Heart right ventricle (tissue), 16 donors: Measurements from ENCODE around the gene MUC4. TPM values are rescaled to one million over a fixed set of nuclear protein-coding genes. Genes with fewer than 3 reads are reported as not detected.
"Not testable (repeated sequence)": the region's sequence is repeated elsewhere in the genome, so short reads cannot be mapped to it uniquely, and the experiment has no call there.

Experiments used
- ATAC-seq, 8 donors: fragments of 200-7000 bp; cut with Tn5 transposase; one replicate each; pipeline ENCODE4 v1.9.1; 2020; ENCODE audit warnings: mild to moderate bottlenecking in 8 of 8, moderate library complexity in 8 of 8, moderate number of reproducible peaks in 1 of 8
- DNase-seq, 2 donors: peaks; one replicate each; pipeline ENCODE4 v3.0.0-alpha.2; 2020
- H3K27ac ChIP-seq, 10 donors: fragments of 200-600 bp; sonication (generic) in 2 of 10; one replicate each; pipeline versions ENCODE4 v1.5.0 to v1.8.0; 2020 to 2022; ENCODE audit warnings: mild to moderate bottlenecking in 3 of 10
- H3K27me3 ChIP-seq, 7 donors: fragments of 200-600 bp; one replicate each; pipeline ENCODE4 v1.8.0; 2021 to 2022; ENCODE audit warnings: mild to moderate bottlenecking in 2 of 7
- H3K36me3 ChIP-seq, 9 donors: fragments of 200-600 bp; sonication (generic) in 1 of 9; one replicate each; pipeline versions ENCODE4 v1.5.0 to v1.8.0; 2020 to 2022; ENCODE audit warnings: mild to moderate bottlenecking in 2 of 9
- H3K4me1 ChIP-seq, 9 donors: fragments of 200-600 bp; sonication (generic) in 1 of 9; one replicate each; pipeline versions ENCODE4 v1.5.0 to v1.8.0; 2020 to 2022; ENCODE audit warnings: mild to moderate bottlenecking in 4 of 9
- H3K4me3 ChIP-seq, 10 donors: fragments of 200-600 bp; sonication (generic) in 2 of 10; one replicate each; pipeline versions ENCODE4 v1.5.0 to v1.8.0; 2020 to 2022; ENCODE audit warnings: mild to moderate bottlenecking in 7 of 10, moderate library complexity in 2 of 10
- H3K9me3 ChIP-seq, 11 donors: fragments of 200-600 bp in 10 of 11; sonication (generic) in 2 of 11; one replicate each; pipeline versions ENCODE4 v1.5.0 to v1.8.0; 2013 to 2022; ENCODE audit warnings: mild to moderate bottlenecking in 2 of 11, control low read depth in 1 of 11, moderate library complexity in 1 of 11
- WGBS, 2 donors: extraction: QIAGEN DNeasy Blood & Tissue Kit; methylation state at CpG; one replicate each; pipeline ENCODE4 v1.1.7; 2013; ENCODE audit warnings: inconsistent platforms in 1 of 2; 5-methylcytosine and 5-hydroxymethylcytosine counted together
- intact Hi-C, 10 donors: fragments of 100-400 bp; cut with DNase I; formaldehyde crosslinking; loops; one replicate each; pipeline versions ENCODE4 v1.11.1 to v1.14.2; 2022
- polyA plus RNA-seq, 2 donors: library from polyadenylated mRNA; stranded (reverse); fragments of 200-250 nt; gene quantifications; one replicate each; pipeline ENCODE4 v1.2.3, GENCODE V29; 2013
- total RNA-seq, 10 donors: library from RNA; stranded (reverse); fragmentation: NEBNext Ultra II Directional in 3 of 10; extraction: Animal tissue kit (Norgen Biotek cat#: 25700) in 3 of 10; gene quantifications; one replicate each; pipeline versions ENCODE4 v1.2.1 to v1.2.4, GENCODE V29; 2021 to 2023
- TF ChIP-seq, protein P1 (sequence below), 9 donors: fragments of 200-600 bp; sonication (generic) in 2 of 9; IDR thresholded peaks; one replicate each; pipeline versions ENCODE4 v1.5.0 to v1.8.0; 2021 to 2022; ENCODE audit warnings: antibody characterized with exemption in 9 of 9, mild to moderate bottlenecking in 5 of 9, moderate library complexity in 1 of 9
- donor health status: Arrhythmogenic right ventricular cardiomyopathy.
- donor health status: ischemic (EF 13 %, LVEDD 7.1; RV severe dilation, severe dysfunction).
- donor health status: healthy with polysubstance abuse.
- donor health status: DM: no; HTN: yes; CAD: no.
- donor health status: DM: no; HTN: no; CAD: no.
- donor health status: ischemic (EF 25% LVEDD 6.9; RV normal size, moderate dysfunction).
- donor health status: ischemic (EF 25% LVEDD 5.7; RV mildly dilated, moderate dysfunction).
- donor health status: healthy.
- donor health status: DM: yes; HTN: yes; CAD: no.
- donor health status: Ischemic cardiomyopathy.
- donor health status: ischemic (EF 35%, LVEDD 5.7; RV mildly dilated, moderate dysfunction).
- donor health status: nonischemic (EF 11% LVEDD 7.7; RV severe dilation, severe dysfunction).
- donor health status: DM: yes; HTN: yes; CAD: no.
- donor health status: PGD.
- donor health status: ischemic (EF 29% LVEDD 5.4; RV normal size, mild dysfunction).
- donor health status: nonischemic (EF 23%, LVEDD 6.1; RV moderate dilation, normal function).

MUC4 gene
- total and polyA plus RNA-seq, 12 donors: 0.01 TPM; not detected in 11

- no peaks in the 10 kb centered on the region for H3K9me3 ChIP-seq
- no peak for DNase-seq
- no peak overlapping the region for H3K4me3 ChIP-seq
- TF ChIP-seq, protein P1, sequence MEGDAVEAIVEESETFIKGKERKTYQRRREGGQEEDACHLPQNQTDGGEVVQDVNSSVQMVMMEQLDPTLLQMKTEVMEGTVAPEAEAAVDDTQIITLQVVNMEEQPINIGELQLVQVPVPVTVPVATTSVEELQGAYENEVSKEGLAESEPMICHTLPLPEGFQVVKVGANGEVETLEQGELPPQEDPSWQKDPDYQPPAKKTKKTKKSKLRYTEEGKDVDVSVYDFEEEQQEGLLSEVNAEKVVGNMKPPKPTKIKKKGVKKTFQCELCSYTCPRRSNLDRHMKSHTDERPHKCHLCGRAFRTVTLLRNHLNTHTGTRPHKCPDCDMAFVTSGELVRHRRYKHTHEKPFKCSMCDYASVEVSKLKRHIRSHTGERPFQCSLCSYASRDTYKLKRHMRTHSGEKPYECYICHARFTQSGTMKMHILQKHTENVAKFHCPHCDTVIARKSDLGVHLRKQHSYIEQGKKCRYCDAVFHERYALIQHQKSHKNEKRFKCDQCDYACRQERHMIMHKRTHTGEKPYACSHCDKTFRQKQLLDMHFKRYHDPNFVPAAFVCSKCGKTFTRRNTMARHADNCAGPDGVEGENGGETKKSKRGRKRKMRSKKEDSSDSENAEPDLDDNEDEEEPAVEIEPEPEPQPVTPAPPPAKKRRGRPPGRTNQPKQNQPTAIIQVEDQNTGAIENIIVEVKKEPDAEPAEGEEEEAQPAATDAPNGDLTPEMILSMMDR (IDR thresholded peaks at IDR 0.05): no peak
- peaks cover 0 to 4% (median 0%) of the 10 kb centered on the region in 7 donors for H3K27me3 ChIP-seq
- WGBS, 2 donors: 77 to 78% methylated on average over 11 of the region's 11 CpGs
- intact Hi-C loops: no loop called here
- no peak overlapping the region for H3K27ac ChIP-seq
- no peaks in the 10 kb centered on the region for H3K36me3 ChIP-seq
- H3K4me1 ChIP-seq: no peaks in the 10 kb centered on the region
- no peak for ATAC-seq
These were observed 33.8 kb downstream of the MUC4 start for GRCh38 chr3:195777975-195778374.

- intact Hi-C loops: no loop called here
- no peaks in the 10 kb centered on the region for H3K36me3 ChIP-seq
- 22 to 25% methylated on average over 13 of the region's 13 CpGs for WGBS, 2 donors
- TF ChIP-seq, protein P1 (IDR thresholded peaks at IDR 0.05): peak in 7 of 9 donors; percentile 43 to 58 (median 54)
- ATAC-seq (peak in 4 of 8 donors; percentile 49 to 81 (median 60)), DNase-seq (peak; percentile 45 to 51)
- no peak overlapping the region for H3K4me3 ChIP-seq
- no peak overlapping the region for H3K27ac ChIP-seq
- H3K4me1 ChIP-seq: no peaks in the 10 kb centered on the region
- H3K9me3 ChIP-seq: no peaks in the 10 kb centered on the region
- peaks cover 0 to 4% (median 0%) of the 10 kb centered on the region in 7 donors for H3K27me3 ChIP-seq
These were observed 36.8 kb downstream of the MUC4 start for GRCh38 chr3:195774917-195775316.

- TF ChIP-seq, protein P1 (IDR thresholded peaks at IDR 0.05): no peak
- Histone ChIP-seq H3K36me3 (no peaks in the 10 kb centered on the region), H3K27me3 (peaks cover 0 to 5% (median 0%) of the 10 kb centered on the region in 7 donors), H3K9me3 (no peaks in the 10 kb centered on the region), H3K4me1 (no peaks in the 10 kb centered on the region), H3K4me3 (no peak overlapping the region), H3K27ac (no peak overlapping the region)
- DNase-seq: no peak
- 81 to 86% methylated on average over 23 of the region's 23 CpGs for WGBS, 2 donors
- intact Hi-C loops: no loop called here
- no peak for ATAC-seq
These were observed 37.7 kb downstream of the MUC4 start for GRCh38 chr3:195773956-195774537.

DNA sequence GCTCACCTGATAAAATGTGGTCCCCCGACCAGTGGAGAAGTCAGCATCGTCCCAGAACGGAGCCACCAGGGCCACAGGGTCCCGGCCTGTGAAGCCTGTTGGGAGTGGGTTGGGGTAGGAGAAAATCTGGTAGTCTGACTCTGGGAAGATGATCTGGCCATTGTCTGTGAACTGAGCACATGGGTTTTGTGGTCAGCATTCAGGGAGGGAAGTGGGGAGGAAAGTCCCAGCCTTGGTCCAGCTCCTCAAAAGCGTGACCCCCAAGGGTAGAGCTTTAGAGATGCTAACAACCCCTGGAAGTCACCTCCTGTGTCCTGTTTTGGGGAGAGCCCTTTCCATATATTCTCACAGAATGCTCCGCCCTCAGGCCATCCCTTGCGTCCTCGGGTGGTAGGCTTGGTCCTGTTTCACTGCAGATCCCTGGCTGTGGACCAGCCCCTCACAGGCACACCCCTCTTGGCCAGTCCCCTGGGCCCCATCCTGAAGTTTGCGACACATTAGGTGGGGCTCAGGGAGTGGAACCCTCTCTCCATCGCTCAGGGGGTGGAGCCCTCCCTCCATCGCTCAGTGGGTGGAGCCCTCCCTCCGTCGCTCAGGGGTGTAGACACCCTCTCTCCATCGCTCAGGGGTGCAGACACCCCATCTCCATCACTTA, 40.0 kb downstream of the MUC4 start:
- no peak overlapping the region for H3K27ac ChIP-seq
- no peak overlapping the region for H3K4me3 ChIP-seq
- no peaks in the 10 kb centered on the region for H3K9me3 ChIP-seq
- no peak for ATAC-seq
- no peaks in the 10 kb centered on the region for H3K36me3 ChIP-seq
- no peak for DNase-seq
- TF ChIP-seq, protein P1 (IDR thresholded peaks at IDR 0.05): no peak
- H3K4me1 ChIP-seq: no peaks in the 10 kb centered on the region
- WGBS, 2 donors: 90 to 91% methylated on average over 14 of the region's 14 CpGs
- peaks cover 0 to 5% (median 0%) of the 10 kb centered on the region in 7 donors for H3K27me3 ChIP-seq
- intact Hi-C loops: no loop called here

DNA sequence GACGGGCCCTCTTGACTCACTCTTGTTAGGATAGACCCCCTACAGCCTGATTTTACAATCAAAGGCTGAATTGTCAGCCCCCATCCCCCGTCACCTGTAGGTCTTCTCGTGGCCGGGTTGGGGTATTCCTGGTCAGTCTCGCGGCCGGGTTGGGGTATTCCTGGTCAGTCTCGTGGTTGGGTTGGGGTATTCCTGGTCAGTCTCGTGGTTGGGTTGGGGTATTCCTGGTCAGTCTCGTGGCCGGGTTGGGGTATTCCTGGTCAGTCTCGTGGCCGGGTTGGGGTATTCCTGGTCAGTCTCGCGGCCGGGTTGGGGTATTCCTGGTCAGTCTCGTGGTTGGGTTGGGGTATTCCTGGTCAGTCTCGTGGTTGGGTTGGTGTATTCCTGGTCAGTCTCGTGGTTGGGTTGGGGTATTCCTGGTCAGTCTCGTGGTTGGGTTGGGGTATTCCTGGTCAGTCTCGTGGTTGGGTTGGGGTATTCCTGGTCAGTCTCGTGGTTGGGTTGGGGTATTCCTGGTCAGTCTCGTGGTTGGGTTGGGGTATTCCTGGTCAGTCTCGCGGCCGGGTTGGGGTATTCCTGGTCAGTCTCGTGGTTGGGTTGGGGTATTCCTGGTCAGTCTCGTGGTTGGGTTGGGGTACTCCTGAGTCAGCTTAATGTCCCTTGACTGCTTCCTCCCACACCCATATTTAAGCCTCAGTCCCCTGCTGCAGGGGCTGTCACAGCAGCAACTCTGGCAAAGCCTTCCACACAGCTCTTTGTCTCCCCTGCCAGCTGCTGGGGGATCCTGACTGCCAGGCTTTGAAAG, 40.7 kb downstream of the MUC4 start:
- H3K27me3 ChIP-seq, DNase-seq, H3K36me3 ChIP-seq, H3K4me1 ChIP-seq, H3K9me3 ChIP-seq, ATAC-seq, intact Hi-C loops, H3K27ac ChIP-seq, H3K4me3 ChIP-seq: not testable (repeated sequence)
- whole genome bisulfite sequencing, 2 donors: 93 to 94% methylated on average over 22 to 23 of the region's 28 CpGs
